SK-N-SH treated with all-trans-retinoic acid at 6 μM for 48 hours (cell line): ENCODE results near the gene FAM72A.

Source experiments
- ESRRG ChIP-seq: fragments of 250-450 bp; sonication (Bioruptor Pico); IDR thresholded peaks from 2 replicates; pipeline ENCODE4 v1.6.1; 2021; ENCODE audit warnings: mild to moderate bottlenecking
- GLIS3 ChIP-seq: fragments of 250-450 bp; sonication (Bioruptor Pico); IDR thresholded peaks from 2 replicates; pipeline ENCODE4 v1.5.0; 2020; ENCODE audit warnings: mild to moderate bottlenecking, moderate library complexity
- SNAI2 ChIP-seq: fragments of 250-450 bp; sonication (Bioruptor Pico); IDR thresholded peaks from 2 replicates; pipeline ENCODE4 v1.5.0; 2020; ENCODE audit warnings: mild to moderate bottlenecking, moderate library complexity
- TCF4 ChIP-seq: fragments of 250-450 bp; sonication (Bioruptor Pico); IDR thresholded peaks from 2 replicates; pipeline ENCODE4 v1.8.0; 2021; ENCODE audit warnings: mild to moderate bottlenecking, moderate library complexity, borderline replicate concordance
- ZFP3 ChIP-seq: fragments of 250-450 bp; sonication (Bioruptor Pico); IDR thresholded peaks from 2 replicates; pipeline ENCODE4 v1.5.0; 2020; ENCODE audit warnings: mild to moderate bottlenecking, moderate library complexity

GRCh38 chr1:206144605-206145004 is 58.0 kb downstream of the FAM72A start:
- TF ChIP-seq GLIS3 (CRISPR knock-in tag): no peak
- TF ChIP-seq TCF4 (CRISPR knock-in tag): no peak
- TF ChIP-seq ESRRG (CRISPR knock-in tag): no peak
- TF ChIP-seq SNAI2 (CRISPR knock-in tag): no peak
- TF ChIP-seq ZFP3 (CRISPR knock-in tag): no peak
